ENCODE results near the gene CIDEB. TPM values are rescaled to one million over a fixed set of nuclear protein-coding genes. Genes with fewer than 3 reads are reported as not detected.

Gene CIDEB
- total and polyA plus RNA-seq, 2 of the 13 experiments (the other 11 are each of a cell fraction or from before 2014, with no cell fraction given): 35.8 to 110 TPM

GRCh38 chr14:24300326-24300980 is 7.3 kb downstream of the CIDEB start (continued):
- no peak for TF ChIP-seq TAF1 (CRISPR knock-in tag; IDR thresholded peaks at IDR 0.05)
- peak; percentile 63; the same call in 1 of the 2 replicates for TF ChIP-seq NFE2L1 (CRISPR knock-in tag; IDR thresholded peaks at IDR 0.05; ENCODE audit: borderline replicate concordance)
- no peak; the same call in 1 of the 2 replicates for TF ChIP-seq ZNF724P (CRISPR knock-in tag; IDR thresholded peaks at IDR 0.05; ENCODE audit: borderline replicate concordance)
- TF ChIP-seq, protein P1, sequence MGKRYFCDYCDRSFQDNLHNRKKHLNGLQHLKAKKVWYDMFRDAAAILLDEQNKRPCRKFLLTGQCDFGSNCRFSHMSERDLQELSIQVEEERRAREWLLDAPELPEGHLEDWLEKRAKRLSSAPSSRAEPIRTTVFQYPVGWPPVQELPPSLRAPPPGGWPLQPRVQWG (CRISPR knock-in tag; IDR thresholded peaks at IDR 0.05; ENCODE audit: borderline replicate concordance, low read depth): no peak
- TF ChIP-seq, protein P2, sequence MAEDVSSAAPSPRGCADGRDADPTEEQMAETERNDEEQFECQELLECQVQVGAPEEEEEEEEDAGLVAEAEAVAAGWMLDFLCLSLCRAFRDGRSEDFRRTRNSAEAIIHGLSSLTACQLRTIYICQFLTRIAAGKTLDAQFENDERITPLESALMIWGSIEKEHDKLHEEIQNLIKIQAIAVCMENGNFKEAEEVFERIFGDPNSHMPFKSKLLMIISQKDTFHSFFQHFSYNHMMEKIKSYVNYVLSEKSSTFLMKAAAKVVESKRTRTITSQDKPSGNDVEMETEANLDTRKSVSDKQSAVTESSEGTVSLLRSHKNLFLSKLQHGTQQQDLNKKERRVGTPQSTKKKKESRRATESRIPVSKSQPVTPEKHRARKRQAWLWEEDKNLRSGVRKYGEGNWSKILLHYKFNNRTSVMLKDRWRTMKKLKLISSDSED (CRISPR knock-in tag; IDR thresholded peaks at IDR 0.05): no peak; the same call in 1 of the 2 replicates
- 0 out of 2 replicates have a peak, but pooled peaks have one; percentile 62 for TF ChIP-seq ZNF713 (CRISPR knock-in tag; IDR thresholded peaks at IDR 0.05)
- no peak for TF ChIP-seq ZBTB33 (CRISPR knock-in tag; IDR thresholded peaks at IDR 0.05)
- TF ChIP-seq ZNF569 (CRISPR knock-in tag; IDR thresholded peaks at IDR 0.05; ENCODE audit: borderline replicate concordance): no peak
- TF ChIP-seq, protein P3, sequence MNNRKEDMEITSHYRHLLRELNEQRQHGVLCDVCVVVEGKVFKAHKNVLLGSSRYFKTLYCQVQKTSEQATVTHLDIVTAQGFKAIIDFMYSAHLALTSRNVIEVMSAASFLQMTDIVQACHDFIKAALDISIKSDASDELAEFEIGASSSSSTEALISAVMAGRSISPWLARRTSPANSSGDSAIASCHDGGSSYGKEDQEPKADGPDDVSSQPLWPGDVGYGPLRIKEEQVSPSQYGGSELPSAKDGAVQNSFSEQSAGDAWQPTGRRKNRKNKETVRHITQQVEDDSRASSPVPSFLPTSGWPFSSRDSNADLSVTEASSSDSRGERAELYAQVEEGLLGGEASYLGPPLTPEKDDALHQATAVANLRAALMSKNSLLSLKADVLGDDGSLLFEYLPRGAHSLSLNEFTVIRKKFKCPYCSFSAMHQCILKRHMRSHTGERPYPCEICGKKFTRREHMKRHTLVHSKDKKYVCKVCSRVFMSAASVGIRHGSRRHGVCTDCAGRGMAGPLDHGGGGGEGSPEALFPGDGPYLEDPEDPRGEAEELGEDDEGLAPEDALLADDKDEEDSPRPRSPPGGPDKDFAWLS (CRISPR knock-in tag; IDR thresholded peaks at IDR 0.05; ENCODE audit: borderline replicate concordance): no peak
- TF ChIP-seq KDM4B (CRISPR knock-in tag; IDR thresholded peaks at IDR 0.05): no peak
- TF ChIP-seq ZNF281 (CRISPR knock-in tag; IDR thresholded peaks at IDR 0.05; ENCODE audit: borderline replicate concordance): 0 out of 2 replicates have a peak, but pooled peaks have one; percentile 12
- TF ChIP-seq MAZ (IDR thresholded peaks at IDR 0.05; ENCODE audit: borderline replicate concordance, low read depth, low read length): no peak
- 0 out of 2 replicates have a peak, but pooled peaks have one; percentile 31 for TF ChIP-seq MAZ (CRISPR knock-in tag; IDR thresholded peaks at IDR 0.05; ENCODE audit: low read depth)
- TF ChIP-seq ZNF678 (CRISPR knock-in tag; IDR thresholded peaks at IDR 0.05): no peak; the same call in 1 of the 2 replicates
- peak; percentile 42; the same call in 1 of the 2 replicates for TF ChIP-seq ATRX (CRISPR knock-in tag; IDR thresholded peaks at IDR 0.05; ENCODE audit: borderline replicate concordance)
- TF ChIP-seq, protein P4, sequence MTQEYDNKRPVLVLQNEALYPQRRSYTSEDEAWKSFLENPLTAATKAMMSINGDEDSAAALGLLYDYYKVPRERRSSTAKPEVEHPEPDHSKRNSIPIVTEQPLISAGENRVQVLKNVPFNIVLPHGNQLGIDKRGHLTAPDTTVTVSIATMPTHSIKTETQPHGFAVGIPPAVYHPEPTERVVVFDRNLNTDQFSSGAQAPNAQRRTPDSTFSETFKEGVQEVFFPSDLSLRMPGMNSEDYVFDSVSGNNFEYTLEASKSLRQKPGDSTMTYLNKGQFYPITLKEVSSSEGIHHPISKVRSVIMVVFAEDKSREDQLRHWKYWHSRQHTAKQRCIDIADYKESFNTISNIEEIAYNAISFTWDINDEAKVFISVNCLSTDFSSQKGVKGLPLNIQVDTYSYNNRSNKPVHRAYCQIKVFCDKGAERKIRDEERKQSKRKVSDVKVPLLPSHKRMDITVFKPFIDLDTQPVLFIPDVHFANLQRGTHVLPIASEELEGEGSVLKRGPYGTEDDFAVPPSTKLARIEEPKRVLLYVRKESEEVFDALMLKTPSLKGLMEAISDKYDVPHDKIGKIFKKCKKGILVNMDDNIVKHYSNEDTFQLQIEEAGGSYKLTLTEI (CRISPR knock-in tag; conservative IDR thresholded peaks at IDR 0.05): no peak

All from HepG2 (cell line).